Spleen (tissue), 13 donors: ENCODE measurements around the gene SIGLECL1. TPM values are rescaled to one million over a fixed set of nuclear protein-coding genes. Genes with fewer than 3 reads are reported as not detected.

ENCODE experiments used
- DNase-seq: peaks from one replicate; pipeline ENCODE4 v3.0.0-alpha.2; 2020
- H3K27ac ChIP-seq, 8 donors: fragments of 200-600 bp; sonication (generic) in 7 of 8; 1 replicate in 4 of 8; 2 replicates in 4 of 8; pipeline versions ENCODE4 v1.5.0 to v1.8.0; 2016 to 2021; ENCODE audit warnings: inconsistent platforms in 4 of 8, mild to moderate bottlenecking in 4 of 8, moderate library complexity in 1 of 8
- H3K27me3 ChIP-seq, 7 donors: fragments of 200-600 bp; sonication (generic) in 6 of 7; replicated peaks in 1 of 7; 1 replicate in 4 of 7; 2 replicates in 3 of 7; pipeline versions ENCODE4 v1.5.0 to v1.8.0; 2016 to 2021; ENCODE audit warnings: inconsistent platforms in 3 of 7, mild to moderate bottlenecking in 1 of 7
- H3K36me3 ChIP-seq, 6 donors: fragments of 200-600 bp; sonication (generic) in 5 of 6; 1 replicate in 4 of 6; 2 replicates in 2 of 6; pipeline versions ENCODE4 v1.5.0 to v1.8.0; 2016 to 2021; ENCODE audit warnings: inconsistent platforms in 2 of 6
- H3K4me1 ChIP-seq, 6 donors: fragments of 200-600 bp; sonication (generic) in 5 of 6; 1 replicate in 3 of 6; 2 replicates in 3 of 6; pipeline versions ENCODE4 v1.5.0 to v1.8.0; 2016 to 2021; ENCODE audit warnings: inconsistent platforms in 3 of 6
- H3K4me3 ChIP-seq, 8 donors: fragments of 200-600 bp; sonication (generic) in 7 of 8; 1 replicate in 4 of 8; 2 replicates in 4 of 8; pipeline versions ENCODE4 v1.5.0 to v1.8.0; 2016 to 2021; ENCODE audit warnings: inconsistent platforms in 4 of 8, mild to moderate bottlenecking in 4 of 8, moderate library complexity in 2 of 8
- H3K9me3 ChIP-seq, 8 donors: fragments of 200-600 bp; sonication (generic) in 7 of 8; 1 replicate in 4 of 8; 2 replicates in 4 of 8; pipeline versions ENCODE4 v1.5.0 to v1.8.0; 2016 to 2021; ENCODE audit warnings: inconsistent platforms in 4 of 8
- POLR2A ChIP-seq, 3 donors: fragments of 450-650 bp; IDR thresholded peaks; one replicate each; pipeline ENCODE4 v1.5.1; 2017; ENCODE audit warnings: antibody characterized with exemption in 3 of 3, mild to moderate bottlenecking in 1 of 3
- POLR2AphosphoS5 ChIP-seq, 3 donors: sonication (generic); formaldehyde crosslinking; IDR thresholded peaks; one replicate each; pipeline ENCODE4 v1.5.1; 2017; ENCODE audit warnings: antibody characterized with exemption in 3 of 3
- WGBS, 5 donors: extraction: QIAGEN DNeasy Blood & Tissue Kit in 3 of 5; methylation state at CpG; one replicate each; pipeline versions ENCODE4 v1.1.5 to v1.1.7; 2013 to 2018; 5-methylcytosine and 5-hydroxymethylcytosine counted together
- intact Hi-C: fragments of 100-400 bp; cut with DNase I; formaldehyde crosslinking; loops from one replicate; pipeline ENCODE4 v1.15.0; 2023; ENCODE audit warnings: low total_unique reads
- long read RNA-seq, 2 donors: transcript quantifications; one replicate each; lab custom pipeline, GENCODE V29; 2026
- polyA plus RNA-seq, 3 donors: library from polyadenylated mRNA; stranded (reverse); fragments of 200-250 nt; gene quantifications; one replicate each; pipeline ENCODE4 v1.2.1, GENCODE V29; 2013
- total RNA-seq, 7 donors: library from RNA; depleted of rRNA in 3 of 7; stranded (reverse); fragments of >200 nt in 3 of 7; fragmentation: NEBNext Ultra II Directional in 4 of 7; extraction: Animal tissue kit (Norgen Biotek cat#: 25700) in 4 of 7; gene quantifications; one replicate each; pipeline versions ENCODE4 v1.1.0 to v1.2.1, GENCODE V29; 2016 to 2021
- TF ChIP-seq, protein P1 (sequence below), 11 experiments: fragments of 200-600 bp in 7 of 11; fragments of 450-650 bp in 4 of 11; sonication (generic) in 4 of 11; IDR thresholded peaks in 8 of 11; conservative IDR thresholded peaks in 3 of 11; 1 replicate in 7 of 11; 2 replicates in 4 of 11; pipeline versions ENCODE4 v1.4.0 to v1.8.0; 2016 to 2021; ENCODE audit warnings: antibody characterized with exemption in 11 of 11, inconsistent platforms in 4 of 11, mild to moderate bottlenecking in 1 of 11
- donor health status: healthy with polysubstance abuse.
- donor health status: DM: no; HTN: no; CAD: no; lungs with moderate emphysema.
- donor health status: DM: no; HTN: no; CAD: no.
- donor health status: Bipolar disorder and iron deficiency.
- donor health status: healthy.
- donor health status: DM: no; HTN: no; CAD: no.
- donor health status: DM: yes; HTN: yes; CAD: no.

The SIGLECL1 gene
- under 1 TPM in 1 of 7 donors, not detected in 6; 0.88 TPM for total RNA-seq
- under 1 TPM in 1 of 3 donors, not detected in 2; 0.26 TPM for polyA plus RNA-seq
- long read RNA-seq, donor 1, result 0 reads
- long read RNA-seq, donor 2, result 0 reads

- TF ChIP-seq POLR2A (IDR thresholded peaks at IDR 0.05) (no peak), POLR2AphosphoS5 (IDR thresholded peaks at IDR 0.05) (no peak)
- TF ChIP-seq, protein P1, sequence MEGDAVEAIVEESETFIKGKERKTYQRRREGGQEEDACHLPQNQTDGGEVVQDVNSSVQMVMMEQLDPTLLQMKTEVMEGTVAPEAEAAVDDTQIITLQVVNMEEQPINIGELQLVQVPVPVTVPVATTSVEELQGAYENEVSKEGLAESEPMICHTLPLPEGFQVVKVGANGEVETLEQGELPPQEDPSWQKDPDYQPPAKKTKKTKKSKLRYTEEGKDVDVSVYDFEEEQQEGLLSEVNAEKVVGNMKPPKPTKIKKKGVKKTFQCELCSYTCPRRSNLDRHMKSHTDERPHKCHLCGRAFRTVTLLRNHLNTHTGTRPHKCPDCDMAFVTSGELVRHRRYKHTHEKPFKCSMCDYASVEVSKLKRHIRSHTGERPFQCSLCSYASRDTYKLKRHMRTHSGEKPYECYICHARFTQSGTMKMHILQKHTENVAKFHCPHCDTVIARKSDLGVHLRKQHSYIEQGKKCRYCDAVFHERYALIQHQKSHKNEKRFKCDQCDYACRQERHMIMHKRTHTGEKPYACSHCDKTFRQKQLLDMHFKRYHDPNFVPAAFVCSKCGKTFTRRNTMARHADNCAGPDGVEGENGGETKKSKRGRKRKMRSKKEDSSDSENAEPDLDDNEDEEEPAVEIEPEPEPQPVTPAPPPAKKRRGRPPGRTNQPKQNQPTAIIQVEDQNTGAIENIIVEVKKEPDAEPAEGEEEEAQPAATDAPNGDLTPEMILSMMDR (IDR thresholded peaks at IDR 0.05 in 8 of 11, conservative IDR thresholded peaks at IDR 0.05 in 3 of 11), result no peak
- Histone ChIP-seq H3K27me3 (peaks cover 0 to 36% (median 0%) of the 10 kb centered on the region in 7 donors), H3K9me3 (peaks cover 0 to 6% (median 0%) of the 10 kb centered on the region in 8 donors), H3K36me3 (no peaks in the 10 kb centered on the region), H3K4me1 (peaks cover 0 to 13% (median 3%) of the 10 kb centered on the region in 6 donors), H3K27ac (peak within 1 kb of the TSS in 4 of 8 donors; percentile 8 to 54 (median 30)), H3K4me3 (no peak within 1 kb of the TSS)
- no peak for DNase-seq
- 92 to 95% (median 94%) methylated on average over 12 to 23 of the region's 23 CpGs for WGBS, 5 donors
- intact Hi-C loops, result no loop called here
Observed at GRCh38 chr19:51250786-51251467, at the start of gene SIGLECL1. Gene SIGLECL1, plus strand, starts transcription at chr19:51251080. Its CDS starts 12,993 bp downstream, at chr19:51264073.

GRCh38 chr19:51201712-51202111 is 49.2 kb upstream of the SIGLECL1 start:
- TF ChIP-seq POLR2A (IDR thresholded peaks at IDR 0.05) (no peak), POLR2AphosphoS5 (IDR thresholded peaks at IDR 0.05) (no peak)
- TF ChIP-seq, protein P1 (IDR thresholded peaks at IDR 0.05 in 8 of 11, conservative IDR thresholded peaks at IDR 0.05 in 3 of 11), result no peak
- no peak overlapping the region for H3K27ac ChIP-seq
- H3K9me3 ChIP-seq, result no peaks in the 10 kb centered on the region
- peaks cover 0 to 12% (median 0%) of the 10 kb centered on the region in 6 donors for H3K4me1 ChIP-seq
- H3K27me3 ChIP-seq, result peaks cover 0 to 40% (median 0%) of the 10 kb centered on the region in 7 donors
- no peak for DNase-seq
- no peaks in the 10 kb centered on the region for H3K36me3 ChIP-seq
- WGBS, 5 donors, result 44 to 55% (median 51%) methylated on average over 5 of the region's 5 CpGs
- intact Hi-C loops, result no loop called here
- no peak overlapping the region for H3K4me3 ChIP-seq

DNA sequence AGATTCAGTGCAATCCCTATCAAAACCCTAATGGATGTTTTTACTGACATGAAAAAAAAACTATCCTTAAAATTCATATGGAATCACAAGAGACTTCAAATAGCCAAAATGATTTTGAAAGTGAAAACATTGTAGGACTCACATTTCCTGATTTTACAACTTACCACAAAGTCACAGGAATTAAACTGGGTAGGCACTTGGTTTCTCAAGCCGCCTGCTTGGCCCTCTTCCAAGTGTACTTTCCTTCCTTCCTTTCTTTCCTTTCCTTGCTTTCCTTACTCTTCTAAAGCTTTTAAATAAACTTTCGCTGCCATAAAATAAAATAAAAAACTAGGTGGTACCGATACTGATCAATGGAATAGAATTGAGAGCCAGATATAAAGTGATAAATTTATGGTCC is 47.0 kb upstream of the SIGLECL1 start:
- Histone ChIP-seq H3K4me1 (peaks cover 0 to 12% (median 0%) of the 10 kb centered on the region in 6 donors), H3K27ac (no peak overlapping the region), H3K9me3 (no peaks in the 10 kb centered on the region), H3K27me3 (peaks cover 0 to 29% (median 0%) of the 10 kb centered on the region in 7 donors), H3K36me3 (no peaks in the 10 kb centered on the region), H3K4me3 (no peak overlapping the region)
- intact Hi-C loops, result no loop called here
- WGBS, 5 donors, result 29 to 35% (median 30%) methylated on average over 3 of the region's 3 CpGs
- no peak for TF ChIP-seq POLR2AphosphoS5 (IDR thresholded peaks at IDR 0.05)
- TF ChIP-seq, protein P1 (IDR thresholded peaks at IDR 0.05 in 8 of 11, conservative IDR thresholded peaks at IDR 0.05 in 3 of 11), result no peak
- TF ChIP-seq POLR2A (IDR thresholded peaks at IDR 0.05), result no peak
- DNase-seq, result no peak

DNA sequence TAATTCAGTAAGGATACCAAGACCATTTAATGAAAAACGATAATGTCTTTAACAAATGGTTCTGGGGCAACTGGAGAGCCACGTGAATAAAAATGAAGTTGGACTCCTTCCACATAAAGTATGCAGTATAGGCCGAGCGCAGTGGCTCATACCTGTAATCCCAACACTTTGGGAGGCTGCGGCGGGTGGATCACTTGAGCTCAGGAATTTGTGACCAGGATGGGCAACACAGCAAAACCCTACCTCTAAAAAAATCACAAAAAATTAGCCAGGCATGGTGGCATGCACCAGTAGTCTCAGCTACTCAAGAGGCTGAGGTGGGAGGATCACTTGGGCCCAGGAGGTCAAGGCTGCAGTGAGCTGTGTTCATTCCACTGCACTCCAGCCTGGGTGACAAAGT is 46.6 kb upstream of the SIGLECL1 start:
- TF ChIP-seq POLR2AphosphoS5 (IDR thresholded peaks at IDR 0.05) (no peak), POLR2A (IDR thresholded peaks at IDR 0.05) (no peak)
- TF ChIP-seq, protein P1 (IDR thresholded peaks at IDR 0.05 in 8 of 11, conservative IDR thresholded peaks at IDR 0.05 in 3 of 11), result no peak
- Histone ChIP-seq H3K9me3 (no peaks in the 10 kb centered on the region), H3K4me3 (no peak overlapping the region), H3K27ac (no peak overlapping the region), H3K4me1 (peaks cover 0 to 12% (median 0%) of the 10 kb centered on the region in 6 donors), H3K36me3 (no peaks in the 10 kb centered on the region), H3K27me3 (peaks cover 0 to 29% (median 0%) of the 10 kb centered on the region in 7 donors)
- 73 to 80% (median 76%) methylated on average over 6 of the region's 6 CpGs for WGBS, 5 donors
- no peak for DNase-seq
- intact Hi-C loops, result no loop called here
